Liver (tissue), 9 donors: Measurements from ENCODE around the gene EIF4A2. TPM values are rescaled to one million over a fixed set of nuclear protein-coding genes. Genes with fewer than 3 reads are reported as not detected.

Experiments
- DNase-seq: peaks from one replicate; pipeline ENCODE4 v3.0.0-alpha.2; 2017; ENCODE audit warnings: low spot score
- H3K27ac ChIP-seq, 2 donors: one replicate each; pipeline ENCODE4 v1.7.0; 2013; ENCODE audit warnings: inconsistent platforms in 2 of 2, low read length in 2 of 2, control low read depth in 1 of 2, low read depth in 1 of 2, mild to moderate bottlenecking in 1 of 2
- H3K27me3 ChIP-seq, 4 donors: one replicate each; pipeline versions ENCODE4 v1.6.1 to v1.7.0; 2013; ENCODE audit warnings: low read length in 3 of 4, inconsistent platforms in 1 of 4, mild to moderate bottlenecking in 1 of 4, moderate library complexity in 1 of 4; ENCODE audit not compliant: control insufficient read depth in 4 of 4, insufficient read depth in 4 of 4
- H3K36me3 ChIP-seq, 4 donors: one replicate each; pipeline versions ENCODE4 v1.6.1 to v1.7.0; 2013; ENCODE audit warnings: low read length in 3 of 4, mild to moderate bottlenecking in 3 of 4, low read depth in 1 of 4, moderate library complexity in 1 of 4; ENCODE audit not compliant: control insufficient read depth in 4 of 4, insufficient read depth in 3 of 4
- H3K4me1 ChIP-seq, 4 donors: one replicate each; pipeline versions ENCODE4 v1.6.1 to v1.7.0; 2013; ENCODE audit warnings: low read length in 3 of 4, mild to moderate bottlenecking in 3 of 4, moderate library complexity in 1 of 4; ENCODE audit not compliant: control insufficient read depth in 4 of 4, insufficient read depth in 4 of 4
- H3K4me3 ChIP-seq, 3 donors: one replicate each; pipeline versions ENCODE4 v1.6.1 to v1.7.0; 2013; ENCODE audit warnings: low read length in 3 of 3, control low read depth in 1 of 3, low read depth in 1 of 3, mild to moderate bottlenecking in 1 of 3
- H3K9ac ChIP-seq, 2 donors: one replicate each; pipeline ENCODE4 v1.7.0; 2013; ENCODE audit warnings: low read length in 2 of 2, mild to moderate bottlenecking in 2 of 2, moderate library complexity in 2 of 2, control low read depth in 1 of 2, low read depth in 1 of 2
- H3K9me3 ChIP-seq, 4 donors: one replicate each; pipeline versions ENCODE4 v1.6.1 to v1.7.0; 2013; ENCODE audit warnings: low read length in 3 of 4; ENCODE audit not compliant: control insufficient read depth in 4 of 4
- FOXA1 ChIP-seq: IDR thresholded peaks from 2 replicates; pipeline ENCODE4 v1.6.1; 2016; ENCODE audit warnings: antibody characterized with exemption
- GABPA ChIP-seq, 2 donors: IDR thresholded peaks in 1 of 2; conservative IDR thresholded peaks in 1 of 2; 2 replicates each; pipeline ENCODE4 v1.6.1; 2016; ENCODE audit warnings: antibody characterized with exemption in 2 of 2, mild to moderate bottlenecking in 1 of 2, moderate library complexity in 1 of 2
- HNF4A ChIP-seq, 2 donors: conservative IDR thresholded peaks; 2 replicates each; pipeline ENCODE4 v1.6.1; 2016; ENCODE audit warnings: antibody characterized with exemption in 2 of 2, mild to moderate bottlenecking in 2 of 2
- HNF4G ChIP-seq: IDR thresholded peaks from 2 replicates; pipeline ENCODE4 v1.6.1; 2016; ENCODE audit warnings: antibody characterized with exemption
- JUND ChIP-seq, 2 donors: IDR thresholded peaks; 2 replicates each; pipeline ENCODE4 v1.6.1; 2016; ENCODE audit warnings: antibody characterized with exemption in 2 of 2
- NR2F2 ChIP-seq: IDR thresholded peaks from 2 replicates; pipeline ENCODE4 v1.6.1; 2016; ENCODE audit warnings: antibody characterized with exemption
- RAD21 ChIP-seq, 2 donors: IDR thresholded peaks; 2 replicates each; pipeline ENCODE4 v1.6.1; 2016; ENCODE audit warnings: antibody characterized with exemption in 2 of 2, mild to moderate bottlenecking in 2 of 2
- RXRA ChIP-seq, 2 donors: IDR thresholded peaks; 2 replicates each; pipeline ENCODE4 v1.6.1; 2017 to 2018; ENCODE audit warnings: antibody characterized with exemption in 2 of 2, mild to moderate bottlenecking in 1 of 2
- YY1 ChIP-seq: IDR thresholded peaks from 2 replicates; pipeline ENCODE4 v1.6.1; 2016; ENCODE audit warnings: antibody characterized with exemption, mild to moderate bottlenecking
- WGBS: extraction: QIAGEN DNeasy Blood & Tissue Kit; methylation state at CpG from one replicate; pipeline ENCODE4 v1.1.7; 2013; 5-methylcytosine and 5-hydroxymethylcytosine counted together
- polyA plus RNA-seq, 2 donors: library from polyadenylated mRNA; stranded (reverse) in 1 of 2; unstranded in 1 of 2; fragments of 200-250 nt in 1 of 2; fragments of >200 nt in 1 of 2; fragmentation: Nextera tagmentation in 1 of 2; extraction: Ambion mirVana in 1 of 2; gene quantifications; one replicate each; pipeline versions ENCODE4 v1.2.1 to v1.2.3, GENCODE V29; 2013 to 2015
- total RNA-seq, 2 donors: library from RNA; depleted of rRNA; stranded (reverse); fragments of >200 nt; gene quantifications; one replicate each; pipeline ENCODE4 v1.2.3, GENCODE V29; 2014
- TF ChIP-seq, protein P1 (sequence below): IDR thresholded peaks from 2 replicates; pipeline ENCODE4 v1.6.1; 2016; ENCODE audit warnings: antibody characterized with exemption
- TF ChIP-seq, protein P2 (sequence below): fragments of 150-350 bp; IDR thresholded peaks from 2 replicates; pipeline ENCODE4 v1.5.1; 2017; ENCODE audit warnings: improper control_type of control experiment, low read depth, low read length; ENCODE audit not compliant: missing input control
- TF ChIP-seq, protein P3 (sequence below): IDR thresholded peaks from 2 replicates; pipeline ENCODE4 v1.6.1; 2016; ENCODE audit warnings: antibody characterized with exemption, mild to moderate bottlenecking
- TF ChIP-seq, protein P4 (sequence below): IDR thresholded peaks from 2 replicates; pipeline ENCODE4 v1.6.1; 2016; ENCODE audit warnings: antibody characterized with exemption
- donor health status: healthy.
- donor health status: healthy.
- donor health status: healthy.
- donor health status: healthy.
- donor health status: healthy.

Gene EIF4A2
- total and polyA plus RNA-seq, 4 donors, result 81.4 to 373 (median 172) TPM

DNA sequence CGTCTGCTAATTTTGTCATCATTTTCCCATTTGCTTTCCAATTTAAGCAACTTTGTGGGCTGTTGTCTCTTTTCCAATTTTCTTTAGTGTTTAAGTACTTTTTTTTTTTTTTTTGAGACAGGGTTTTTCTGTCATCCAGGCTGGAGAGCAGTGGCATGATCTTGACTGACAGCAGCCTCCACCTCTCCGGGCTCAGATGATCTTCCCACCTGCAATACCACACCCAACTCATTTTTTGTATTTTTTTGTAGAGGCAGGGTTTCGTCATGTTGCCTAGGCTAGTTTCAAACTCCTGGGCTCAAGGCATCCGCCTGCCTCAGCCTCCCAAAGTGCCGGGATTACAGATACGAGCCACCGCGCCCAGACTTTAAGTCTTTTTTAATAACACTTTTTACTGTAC lies 26.2 kb upstream of the EIF4A2 start:
- TF ChIP-seq FOXA1 (no peak), JUND (IDR thresholded peaks at IDR 0.05) (no peak), NR2F2 (no peak), GABPA (IDR thresholded peaks at IDR 0.05 in 1 of 2, conservative IDR thresholded peaks at IDR 0.05 in 1 of 2) (no peak), YY1 (no peak), RXRA (IDR thresholded peaks at IDR 0.05) (no peak), HNF4G (no peak), RAD21 (IDR thresholded peaks at IDR 0.05) (no peak), HNF4A (conservative IDR thresholded peaks at IDR 0.05) (no peak)
- TF ChIP-seq, protein P1, sequence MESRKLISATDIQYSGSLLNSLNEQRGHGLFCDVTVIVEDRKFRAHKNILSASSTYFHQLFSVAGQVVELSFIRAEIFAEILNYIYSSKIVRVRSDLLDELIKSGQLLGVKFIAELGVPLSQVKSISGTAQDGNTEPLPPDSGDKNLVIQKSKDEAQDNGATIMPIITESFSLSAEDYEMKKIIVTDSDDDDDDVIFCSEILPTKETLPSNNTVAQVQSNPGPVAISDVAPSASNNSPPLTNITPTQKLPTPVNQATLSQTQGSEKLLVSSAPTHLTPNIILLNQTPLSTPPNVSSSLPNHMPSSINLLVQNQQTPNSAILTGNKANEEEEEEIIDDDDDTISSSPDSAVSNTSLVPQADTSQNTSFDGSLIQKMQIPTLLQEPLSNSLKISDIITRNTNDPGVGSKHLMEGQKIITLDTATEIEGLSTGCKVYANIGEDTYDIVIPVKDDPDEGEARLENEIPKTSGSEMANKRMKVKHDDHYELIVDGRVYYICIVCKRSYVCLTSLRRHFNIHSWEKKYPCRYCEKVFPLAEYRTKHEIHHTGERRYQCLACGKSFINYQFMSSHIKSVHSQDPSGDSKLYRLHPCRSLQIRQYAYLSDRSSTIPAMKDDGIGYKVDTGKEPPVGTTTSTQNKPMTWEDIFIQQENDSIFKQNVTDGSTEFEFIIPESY, result no peak
- TF ChIP-seq, protein P2, sequence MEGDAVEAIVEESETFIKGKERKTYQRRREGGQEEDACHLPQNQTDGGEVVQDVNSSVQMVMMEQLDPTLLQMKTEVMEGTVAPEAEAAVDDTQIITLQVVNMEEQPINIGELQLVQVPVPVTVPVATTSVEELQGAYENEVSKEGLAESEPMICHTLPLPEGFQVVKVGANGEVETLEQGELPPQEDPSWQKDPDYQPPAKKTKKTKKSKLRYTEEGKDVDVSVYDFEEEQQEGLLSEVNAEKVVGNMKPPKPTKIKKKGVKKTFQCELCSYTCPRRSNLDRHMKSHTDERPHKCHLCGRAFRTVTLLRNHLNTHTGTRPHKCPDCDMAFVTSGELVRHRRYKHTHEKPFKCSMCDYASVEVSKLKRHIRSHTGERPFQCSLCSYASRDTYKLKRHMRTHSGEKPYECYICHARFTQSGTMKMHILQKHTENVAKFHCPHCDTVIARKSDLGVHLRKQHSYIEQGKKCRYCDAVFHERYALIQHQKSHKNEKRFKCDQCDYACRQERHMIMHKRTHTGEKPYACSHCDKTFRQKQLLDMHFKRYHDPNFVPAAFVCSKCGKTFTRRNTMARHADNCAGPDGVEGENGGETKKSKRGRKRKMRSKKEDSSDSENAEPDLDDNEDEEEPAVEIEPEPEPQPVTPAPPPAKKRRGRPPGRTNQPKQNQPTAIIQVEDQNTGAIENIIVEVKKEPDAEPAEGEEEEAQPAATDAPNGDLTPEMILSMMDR, result no peak
- TF ChIP-seq, protein P3, sequence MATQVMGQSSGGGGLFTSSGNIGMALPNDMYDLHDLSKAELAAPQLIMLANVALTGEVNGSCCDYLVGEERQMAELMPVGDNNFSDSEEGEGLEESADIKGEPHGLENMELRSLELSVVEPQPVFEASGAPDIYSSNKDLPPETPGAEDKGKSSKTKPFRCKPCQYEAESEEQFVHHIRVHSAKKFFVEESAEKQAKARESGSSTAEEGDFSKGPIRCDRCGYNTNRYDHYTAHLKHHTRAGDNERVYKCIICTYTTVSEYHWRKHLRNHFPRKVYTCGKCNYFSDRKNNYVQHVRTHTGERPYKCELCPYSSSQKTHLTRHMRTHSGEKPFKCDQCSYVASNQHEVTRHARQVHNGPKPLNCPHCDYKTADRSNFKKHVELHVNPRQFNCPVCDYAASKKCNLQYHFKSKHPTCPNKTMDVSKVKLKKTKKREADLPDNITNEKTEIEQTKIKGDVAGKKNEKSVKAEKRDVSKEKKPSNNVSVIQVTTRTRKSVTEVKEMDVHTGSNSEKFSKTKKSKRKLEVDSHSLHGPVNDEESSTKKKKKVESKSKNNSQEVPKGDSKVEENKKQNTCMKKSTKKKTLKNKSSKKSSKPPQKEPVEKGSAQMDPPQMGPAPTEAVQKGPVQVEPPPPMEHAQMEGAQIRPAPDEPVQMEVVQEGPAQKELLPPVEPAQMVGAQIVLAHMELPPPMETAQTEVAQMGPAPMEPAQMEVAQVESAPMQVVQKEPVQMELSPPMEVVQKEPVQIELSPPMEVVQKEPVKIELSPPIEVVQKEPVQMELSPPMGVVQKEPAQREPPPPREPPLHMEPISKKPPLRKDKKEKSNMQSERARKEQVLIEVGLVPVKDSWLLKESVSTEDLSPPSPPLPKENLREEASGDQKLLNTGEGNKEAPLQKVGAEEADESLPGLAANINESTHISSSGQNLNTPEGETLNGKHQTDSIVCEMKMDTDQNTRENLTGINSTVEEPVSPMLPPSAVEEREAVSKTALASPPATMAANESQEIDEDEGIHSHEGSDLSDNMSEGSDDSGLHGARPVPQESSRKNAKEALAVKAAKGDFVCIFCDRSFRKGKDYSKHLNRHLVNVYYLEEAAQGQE, result no peak
- TF ChIP-seq, protein P4, sequence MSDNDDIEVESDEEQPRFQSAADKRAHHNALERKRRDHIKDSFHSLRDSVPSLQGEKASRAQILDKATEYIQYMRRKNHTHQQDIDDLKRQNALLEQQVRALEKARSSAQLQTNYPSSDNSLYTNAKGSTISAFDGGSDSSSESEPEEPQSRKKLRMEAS, result no peak
- Histone ChIP-seq H3K4me3 (no peak overlapping the region), H3K36me3 (no peaks in the 10 kb centered on the region), H3K27ac (no peak overlapping the region), H3K27me3 (no peaks in the 10 kb centered on the region), H3K4me1 (peaks cover 0 to 2% (median 0%) of the 10 kb centered on the region in 4 donors), H3K9me3 (no peaks in the 10 kb centered on the region), H3K9ac (no peak overlapping the region)
- DNase-seq, result no peak
- WGBS, result 91% methylated on average over 8 of the region's 8 CpGs

DNA sequence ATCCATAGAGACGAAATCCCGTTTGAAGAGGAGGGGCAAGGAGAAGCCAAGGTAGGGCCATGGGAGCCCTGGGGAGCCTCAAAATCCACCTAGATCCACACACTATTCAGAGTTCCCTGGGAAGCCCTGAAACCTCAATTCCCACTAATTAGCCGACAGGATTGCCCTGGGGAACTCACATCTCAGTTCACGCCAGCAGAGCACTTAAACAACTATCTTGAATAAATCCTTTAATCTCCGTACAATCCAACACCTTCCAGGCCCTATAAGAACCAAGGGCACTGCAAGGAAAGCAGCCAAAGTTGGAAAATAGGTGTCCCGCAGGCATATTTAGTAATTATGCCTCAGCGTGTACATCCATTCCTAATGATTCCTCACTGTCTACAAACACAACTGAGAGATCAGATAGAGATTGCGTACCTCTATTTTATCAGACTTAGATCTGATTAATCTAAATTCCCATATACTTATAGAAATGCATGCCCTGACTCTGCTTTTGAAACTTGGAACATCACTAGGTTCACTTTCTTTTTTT lies 25.6 kb upstream of the EIF4A2 start:
- no peaks in the 10 kb centered on the region for H3K9me3 ChIP-seq
- no peak overlapping the region for H3K4me3 ChIP-seq
- 93% methylated on average over 8 of the region's 8 CpGs for WGBS
- no peak overlapping the region for H3K27ac ChIP-seq
- H3K9ac ChIP-seq, result no peak overlapping the region
- no peaks in the 10 kb centered on the region for H3K36me3 ChIP-seq
- H3K4me1 ChIP-seq, result peaks cover 0 to 2% (median 0%) of the 10 kb centered on the region in 4 donors
- DNase-seq, result no peak
- no peaks in the 10 kb centered on the region for H3K27me3 ChIP-seq
- no peak for TF ChIP-seq YY1
- no peak for TF ChIP-seq GABPA (IDR thresholded peaks at IDR 0.05 in 1 of 2, conservative IDR thresholded peaks at IDR 0.05 in 1 of 2)
